ENCODE data around the gene ATP6V0B.

GRCh38 chr1:43977376-43978263, 2.9 kb downstream of the ATP6V0B start:
- no peak; the same call in 1 of the 2 replicates for TF ChIP-seq POLR2AphosphoS5 (IDR thresholded peaks at IDR 0.05; ENCODE audit: low read depth, low read length)
- no peak for TF ChIP-seq POLR2A (IDR thresholded peaks at IDR 0.05; ENCODE audit: low read depth, low read length)
- no peak for TF ChIP-seq TAF1 (IDR thresholded peaks at IDR 0.05; ENCODE audit: low read depth, low read length)
- no peak for TF ChIP-seq SPI1 (IDR thresholded peaks at IDR 0.05; ENCODE audit: low read depth, low read length)
- TF ChIP-seq PAX5 (IDR thresholded peaks at IDR 0.05; ENCODE audit: insufficient read depth, low read length, severe bottlenecking): no peak
- TF ChIP-seq POU2F2 (IDR thresholded peaks at IDR 0.05; ENCODE audit: low read depth, low read length): no peak
